Activated T-cell treated with anti-CD3 and anti-CD28 coated beads for 1 hour (primary cell): ENCODE measurements around the gene AXIN2.
"Not testable (repeated sequence)": the region's sequence is repeated elsewhere in the genome, so short reads cannot be mapped to it uniquely, and the experiment has no call there.

Experiments used
- DNase-seq: peaks from one replicate; pipeline ENCODE4 v3.0.0-alpha.2; 2020; ENCODE audit warnings: low read depth

AXIN2 gene

GRCh38 chr17:65537845-65538674 lies 23.4 kb downstream of the AXIN2 start:
- peak; percentile 47 for DNase-seq

DNA sequence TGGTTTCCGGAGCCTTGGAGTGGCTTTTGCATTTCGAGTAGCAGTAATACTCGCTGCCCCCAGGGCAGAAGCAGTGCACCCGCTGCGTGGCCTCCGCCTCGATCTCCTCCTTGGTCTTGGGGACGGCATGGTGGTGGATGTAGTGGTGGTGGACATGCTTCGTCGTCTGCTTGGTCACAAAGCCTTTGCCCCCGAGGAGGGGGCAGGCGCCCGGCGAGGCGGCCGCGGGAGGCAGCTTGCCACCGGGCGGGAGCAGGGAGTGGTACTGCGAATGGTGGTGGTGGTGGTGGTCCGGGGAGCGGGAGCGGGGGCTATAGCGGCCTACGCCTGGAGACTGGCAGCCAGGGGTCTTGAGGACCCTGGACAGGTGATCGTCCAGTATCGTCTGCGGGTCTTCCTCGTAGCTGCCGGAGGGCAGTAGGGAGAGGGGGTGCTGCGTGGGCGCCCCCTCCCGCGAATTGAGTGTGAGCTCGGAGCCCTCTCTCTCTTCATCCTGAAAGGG lies 24.1 kb downstream of the AXIN2 start:
- no peak for DNase-seq

DNA sequence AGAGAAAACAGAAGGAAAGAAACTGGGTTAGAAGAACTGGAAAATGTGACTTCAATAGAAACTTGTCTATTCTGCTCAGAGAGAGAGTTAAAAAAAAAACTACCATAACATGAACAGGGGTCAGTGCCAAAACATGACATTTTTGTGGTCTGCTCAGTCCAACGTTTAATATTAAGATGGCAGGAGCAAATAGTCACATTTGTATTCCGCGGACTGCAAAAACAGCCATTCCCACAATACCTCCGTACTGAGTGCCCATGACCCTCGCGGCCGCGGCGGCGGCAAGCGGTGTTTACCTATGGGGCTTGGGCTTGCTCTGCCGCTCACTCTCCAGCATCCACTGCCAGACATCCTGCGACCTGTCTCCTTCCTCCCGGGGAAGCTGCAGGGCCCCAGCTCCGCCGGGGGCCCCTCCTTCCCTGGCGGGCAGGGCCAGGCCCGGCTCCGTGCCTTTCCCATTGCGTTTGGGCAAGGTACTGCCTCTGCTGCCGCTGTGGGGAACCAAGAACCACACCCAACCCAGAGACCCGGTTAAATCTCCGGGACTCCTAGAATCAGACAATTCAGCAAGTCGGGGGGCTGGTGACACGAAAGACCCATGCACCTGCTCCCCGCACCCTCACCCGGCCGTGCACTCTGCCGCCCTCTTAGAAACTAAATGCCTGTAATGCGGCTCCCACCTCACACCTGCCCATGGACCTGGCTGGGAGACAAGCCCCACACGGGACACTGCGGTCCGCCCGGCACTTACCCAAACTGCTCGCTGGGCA lies 24.7 kb downstream of the AXIN2 start:
- DNase-seq = no peak

DNA sequence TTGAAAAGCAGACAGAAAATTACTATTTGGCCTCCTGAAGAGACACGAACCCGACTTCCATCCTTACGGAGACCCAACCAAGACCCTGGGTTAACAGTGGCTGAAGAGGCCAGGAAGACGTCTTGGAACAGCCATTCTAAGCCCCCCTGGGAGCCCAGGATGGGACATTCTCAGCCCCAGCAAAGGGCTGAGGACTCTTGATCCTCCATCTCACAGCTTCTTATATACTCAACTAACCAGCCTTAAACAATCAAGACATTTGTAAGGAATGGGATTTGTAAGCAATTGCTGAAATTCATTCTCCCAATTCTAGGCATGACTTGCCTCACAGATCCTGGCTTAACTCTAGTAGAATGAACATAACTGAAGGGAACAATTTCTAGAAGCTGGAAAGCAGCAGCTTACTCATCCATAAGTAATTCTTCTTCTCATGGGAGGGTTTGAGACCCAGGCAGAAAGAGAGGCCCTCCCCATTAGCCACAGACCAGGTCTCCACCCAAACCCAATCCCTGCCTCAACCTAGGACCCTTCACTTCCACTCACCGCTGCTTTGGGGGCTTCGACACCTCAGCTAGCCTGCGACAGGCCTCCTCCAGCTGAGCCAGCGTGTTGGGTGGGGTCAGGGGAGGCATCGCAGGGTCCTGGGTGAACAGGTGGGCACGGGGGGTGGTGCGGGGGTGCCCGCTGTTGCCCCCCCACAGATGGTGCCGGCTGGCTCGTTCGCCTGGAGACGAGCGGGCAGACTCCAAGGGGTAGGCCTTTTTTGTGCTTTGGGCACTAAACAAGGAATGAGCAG lies 25.5 kb downstream of the AXIN2 start:
- DNase-seq = no peak

- DNase-seq = no peak
Measured at GRCh38 chr17:65533852-65534457, 27.5 kb downstream of the AXIN2 start.

- no peak for DNase-seq
Measured at GRCh38 chr17:65533056-65533745, 28.2 kb downstream of the AXIN2 start.

GRCh38 chr17:65532101-65532890 lies 29.2 kb downstream of the AXIN2 start:
- no peak for DNase-seq

- DNase-seq = no peak
Measured at GRCh38 chr17:65531256-65532100, 30.0 kb downstream of the AXIN2 start.

GRCh38 chr17:65530523-65531255 lies 30.8 kb downstream of the AXIN2 start:
- no peak for DNase-seq

- DNase-seq = no peak
Measured at GRCh38 chr17:65529761-65530522, 31.5 kb downstream of the AXIN2 start.

DNA sequence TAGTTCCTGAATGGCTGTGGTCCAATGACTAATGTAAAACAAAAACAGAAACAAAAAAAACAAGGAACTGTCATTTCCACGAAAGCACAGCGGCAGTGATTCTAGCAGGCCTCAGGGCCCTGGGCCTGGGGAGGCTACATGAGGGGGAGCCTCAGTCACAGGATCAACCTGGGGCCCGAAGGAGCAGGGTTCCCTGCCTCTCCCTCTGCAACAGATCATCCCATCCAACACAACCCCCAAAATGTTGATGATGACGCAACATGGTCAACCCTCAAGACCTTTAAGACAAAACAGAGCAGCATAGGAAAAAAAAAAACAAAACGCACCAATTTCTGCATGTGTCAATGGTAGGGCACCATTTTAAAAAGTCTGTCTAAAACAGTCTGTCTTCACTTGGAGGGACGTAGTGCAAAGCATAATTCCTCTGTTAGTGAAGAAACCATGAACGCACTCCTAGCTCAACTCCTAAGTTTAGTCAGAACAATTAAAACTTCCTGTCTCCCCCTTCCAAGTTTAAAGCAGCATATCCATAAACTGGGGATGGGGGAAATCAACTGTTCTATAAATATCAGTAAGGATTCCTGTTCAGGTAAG lies 32.3 kb downstream of the AXIN2 start:
- DNase-seq = no peak

DNA sequence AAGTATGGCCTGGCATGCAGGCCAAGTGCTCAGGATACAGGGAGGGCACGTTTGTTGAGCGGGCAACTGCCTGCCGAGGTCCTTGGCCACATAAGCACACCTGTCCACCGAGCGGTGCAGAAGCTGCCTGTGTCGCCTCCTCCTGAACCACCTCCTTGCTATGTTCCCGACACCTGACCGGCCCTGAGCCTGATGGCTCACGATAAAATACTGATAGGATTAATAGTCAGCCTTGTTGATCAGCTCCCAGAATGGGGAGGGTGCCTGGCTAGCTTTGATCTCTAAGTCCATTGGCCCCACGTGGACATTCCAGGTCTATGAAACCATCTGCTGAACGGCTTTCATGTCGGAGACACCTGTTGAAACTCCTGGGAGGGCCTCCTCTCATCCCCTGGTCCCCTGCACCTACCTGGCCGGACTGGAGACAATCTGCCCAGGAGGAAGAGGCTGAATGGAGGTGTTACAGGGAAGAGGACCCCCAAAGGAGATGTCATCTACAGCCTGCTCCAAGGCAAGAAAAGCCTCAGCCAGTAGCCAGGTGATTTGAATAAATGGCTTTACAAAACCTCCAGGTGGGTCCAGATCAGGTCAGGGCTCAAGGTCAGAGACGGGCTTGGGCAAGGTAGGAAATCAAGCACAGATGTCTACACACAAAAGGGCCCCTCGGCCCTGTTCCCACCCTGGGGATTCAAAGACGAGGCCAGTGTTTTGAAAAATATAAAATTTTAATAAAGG lies 33.4 kb downstream of the AXIN2 start:
- DNase-seq = no peak

GRCh38 chr17:65527381-65527780 lies 34.1 kb downstream of the AXIN2 start:
- DNase-seq = no peak

GRCh38 chr17:65526854-65527253 lies 34.6 kb downstream of the AXIN2 start:
- DNase-seq = not testable (repeated sequence)

DNA sequence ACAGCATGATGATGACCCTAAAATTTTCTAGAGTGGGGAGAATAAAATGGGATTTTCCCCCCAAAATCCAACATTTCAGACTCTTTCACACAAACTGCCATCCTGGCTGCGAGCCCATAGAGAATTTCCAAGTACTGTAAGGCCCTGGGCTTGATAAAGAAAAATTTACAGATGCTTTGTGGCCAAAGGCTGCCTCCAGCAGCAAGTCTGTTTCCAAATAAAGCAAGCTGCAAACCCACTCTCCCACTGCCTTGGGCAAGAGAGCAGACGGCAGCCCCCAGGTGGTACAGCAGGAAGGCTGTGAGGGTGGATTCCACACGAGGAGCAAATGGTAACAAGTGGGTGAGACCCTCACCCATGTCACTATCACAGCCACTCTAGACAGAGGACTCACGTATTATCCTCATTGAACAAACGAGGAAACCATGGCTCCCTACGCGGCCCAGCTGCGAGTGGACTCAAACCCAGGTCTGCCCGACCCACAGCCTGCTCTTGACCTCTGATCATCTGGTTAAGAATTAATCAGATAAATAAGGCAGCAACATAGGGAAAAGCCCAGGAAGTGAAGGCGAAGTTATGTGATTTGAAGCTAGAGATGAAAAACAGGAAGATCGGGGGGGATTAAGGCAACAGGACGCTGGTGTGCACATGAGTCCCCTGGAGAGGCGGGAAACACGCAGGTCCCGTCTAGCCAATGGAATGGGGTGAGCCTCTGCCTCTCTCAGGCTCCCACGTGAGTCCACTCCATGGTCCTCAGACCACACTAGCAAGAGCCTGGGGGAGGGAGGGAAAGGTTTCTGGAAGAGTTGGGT lies 37.4 kb downstream of the AXIN2 start:
- DNase-seq = no peak

GRCh38 chr17:65523411-65523810 lies 38.0 kb downstream of the AXIN2 start:
- DNase-seq = no peak
